ENCODE data around the gene AIF1L. TPM values are rescaled to one million over a fixed set of nuclear protein-coding genes. Genes with fewer than 3 reads are reported as not detected.
A peak's percentile ranks its signal among the peaks of the same experiment; 100 is the strongest.

AIF1L gene
- total and polyA plus RNA-seq, 2 of the 13 experiments (the other 11 are each of a cell fraction or from before 2014, with no cell fraction given) = 12.4 to 36.5 TPM

DNA sequence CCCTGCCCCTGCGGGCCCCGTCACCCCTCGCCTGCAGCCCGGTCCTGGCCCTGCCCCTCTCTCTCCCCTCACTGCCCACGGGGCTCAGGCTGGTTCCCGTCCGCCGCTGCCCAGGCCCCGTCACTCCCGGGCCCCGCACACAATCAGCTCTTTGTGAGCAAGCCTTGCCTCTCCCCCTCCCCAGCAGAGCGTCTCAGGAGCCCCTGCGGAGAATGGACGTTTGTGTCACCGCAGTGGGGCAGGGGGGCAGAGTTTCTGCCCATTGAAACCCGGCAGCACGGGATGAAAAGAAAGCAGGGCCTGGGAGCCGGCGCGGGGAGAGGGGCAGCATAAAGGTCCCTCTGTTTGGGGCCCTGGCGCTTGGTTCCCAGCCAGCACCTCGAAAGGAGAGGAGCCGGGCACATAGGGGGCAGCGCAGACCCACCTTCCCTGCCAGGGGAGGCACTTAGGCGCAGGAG, 15.6 kb downstream of the AIF1L start:
- Histone ChIP-seq H3K4me3 (replicated peaks in 1 of 3; ENCODE audit: insufficient read depth in 1 of 3, low read depth in 2 of 3, low read length in 3 of 3) (peak overlapping the region in 1 of 3 experiments; percentile 7; a peak in 1 of 6 replicates), H3K27me3 (ENCODE audit: control insufficient read depth in 1 of 2, insufficient read depth in 2 of 2, low read length in 2 of 2) (peaks cover 0 to under 1% of the 10 kb centered on the region in 2 experiments; a peak in 1 of 5 replicates), H2AFZ (ENCODE audit: low read length) (no peak overlapping the region), H3K9ac (ENCODE audit: insufficient read depth, low read depth, low read length) (peak overlapping the region; percentile 45), H3K79me2 (ENCODE audit: insufficient read depth, low read length) (no peaks in the 10 kb centered on the region), H3K27ac (ENCODE audit: extremely low read length, insufficient read depth, low read length) (peak overlapping the region; percentile 33), H3K9me3 (ENCODE audit: low read length) (no peaks in the 10 kb centered on the region), H4K20me1 (ENCODE audit: insufficient read depth, low read length) (no peaks in the 10 kb centered on the region), H3K4me2 (ENCODE audit: low read depth, low read length) (peak overlapping the region; percentile 53), H3K36me3 (replicated peaks in 1 of 2; ENCODE audit: control insufficient read depth in 1 of 2, insufficient read depth in 2 of 2, low read length in 2 of 2) (no peaks in the 10 kb centered on the region; a peak in 1 of 5 replicates), H3K4me1 (ENCODE audit: insufficient read depth, low read length) (peaks cover 17% of the 10 kb centered on the region)
- 74% methylated on average over 15 of the region's 25 CpGs for WGBS (ENCODE audit: low lambda C conversion rate)
- CTCF ChIA-PET (ENCODE audit: low intra/inter-chr PET ratio, low total read pairs) = no interaction called here
- DNase-seq (ENCODE audit: low spot score) (peak; percentile 70), FAIRE-seq (no peak), ATAC-seq (peak; percentile 69)
- intact Hi-C loops (cut with micrococcal nuclease; ENCODE audit: unreplicated experiment) (no loop called here), in situ Hi-C loops (cut with HindIII; ENCODE audit: extremely low pct_ligation_motif_present, low pct_unique_long_range_greater_than_20kb) (no loop called here)
- no TSS peak for BruUV-seq (replicated peaks)
- POLR2A ChIA-PET = interaction anchor here (1.8 to 3.2 kb wide), 2 partner anchors 11 to 14 kb away, joined by 8 to 15 read pairs; partner anchors contain the start of gene NUP214
- no peak for TF ChIP-seq TBL1XR1 (IDR thresholded peaks at IDR 0.05; ENCODE audit: borderline replicate concordance, low read length, partially characterized antibody)
- TF ChIP-seq NFYB (CRISPR knock-in tag; IDR thresholded peaks at IDR 0.05) = no peak
- no peak for TF ChIP-seq TAF1 (CRISPR knock-in tag; IDR thresholded peaks at IDR 0.05)
- no peak for TF ChIP-seq ZFP36L2 (CRISPR knock-in tag; IDR thresholded peaks at IDR 0.05)
- no peak for TF ChIP-seq THRA (CRISPR knock-in tag; IDR thresholded peaks at IDR 0.05; ENCODE audit: borderline replicate concordance)
- no peak for TF ChIP-seq NFATC3 (CRISPR knock-in tag; IDR thresholded peaks at IDR 0.05)
- no peak for TF ChIP-seq MLX (CRISPR knock-in tag; IDR thresholded peaks at IDR 0.05)
- peak; percentile 84 for TF ChIP-seq HNRNPH1 (optimal IDR thresholded peaks at IDR 0.05; ENCODE audit: low read depth, low read length)
- no peak for TF ChIP-seq DBP (CRISPR knock-in tag; IDR thresholded peaks at IDR 0.05; ENCODE audit: not compliant biosample characterization)
- peak; percentile 71 for TF ChIP-seq HNRNPLL (IDR thresholded peaks at IDR 0.05; ENCODE audit: low read depth, low read length, poor library complexity, severe bottlenecking)
- TF ChIP-seq, protein P1, sequence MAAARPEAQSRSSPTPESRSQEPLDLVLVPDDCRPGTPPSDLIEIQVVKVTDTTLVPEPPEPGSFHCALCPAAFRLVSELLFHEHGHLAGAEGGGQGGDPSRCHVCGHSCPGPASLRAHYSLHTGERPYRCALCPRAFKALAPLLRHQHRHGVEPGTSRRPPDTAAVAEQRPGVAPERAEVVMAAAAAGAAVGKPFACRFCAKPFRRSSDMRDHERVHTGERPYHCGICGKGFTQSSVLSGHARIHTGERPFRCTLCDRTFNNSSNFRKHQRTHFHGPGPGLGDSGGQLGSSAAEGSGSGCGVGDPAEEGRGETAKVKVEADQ (CRISPR knock-in tag; IDR thresholded peaks at IDR 0.05; ENCODE audit: borderline replicate concordance) = no peak
- TF ChIP-seq ZNF367 (CRISPR knock-in tag; IDR thresholded peaks at IDR 0.05; ENCODE audit: borderline replicate concordance) = no peak
- TF ChIP-seq PAX8 (CRISPR knock-in tag; IDR thresholded peaks at IDR 0.05; ENCODE audit: borderline replicate concordance) = no peak
- TF ChIP-seq, protein P2, sequence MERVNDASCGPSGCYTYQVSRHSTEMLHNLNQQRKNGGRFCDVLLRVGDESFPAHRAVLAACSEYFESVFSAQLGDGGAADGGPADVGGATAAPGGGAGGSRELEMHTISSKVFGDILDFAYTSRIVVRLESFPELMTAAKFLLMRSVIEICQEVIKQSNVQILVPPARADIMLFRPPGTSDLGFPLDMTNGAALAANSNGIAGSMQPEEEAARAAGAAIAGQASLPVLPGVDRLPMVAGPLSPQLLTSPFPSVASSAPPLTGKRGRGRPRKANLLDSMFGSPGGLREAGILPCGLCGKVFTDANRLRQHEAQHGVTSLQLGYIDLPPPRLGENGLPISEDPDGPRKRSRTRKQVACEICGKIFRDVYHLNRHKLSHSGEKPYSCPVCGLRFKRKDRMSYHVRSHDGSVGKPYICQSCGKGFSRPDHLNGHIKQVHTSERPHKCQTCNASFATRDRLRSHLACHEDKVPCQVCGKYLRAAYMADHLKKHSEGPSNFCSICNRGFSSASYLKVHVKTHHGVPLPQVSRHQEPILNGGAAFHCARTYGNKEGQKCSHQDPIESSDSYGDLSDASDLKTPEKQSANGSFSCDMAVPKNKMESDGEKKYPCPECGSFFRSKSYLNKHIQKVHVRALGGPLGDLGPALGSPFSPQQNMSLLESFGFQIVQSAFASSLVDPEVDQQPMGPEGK (CRISPR knock-in tag; IDR thresholded peaks at IDR 0.05) = peak; percentile 74
- TF ChIP-seq ATRX (CRISPR knock-in tag; IDR thresholded peaks at IDR 0.05; ENCODE audit: borderline replicate concordance) = no peak
- no peak for TF ChIP-seq NBN (conservative IDR thresholded peaks at IDR 0.05)
